DMS79 treated with DMSO at 0.1 percent for 48 hours (cell line): ENCODE data around the gene AKAP6.

ENCODE experiments used
- DNase-seq: peaks from one replicate; lab custom pipeline; 2025; lab: John Stamatoyannopoulos, UW

Gene AKAP6

GRCh38 chr14:32330351-32331111, 1.4 kb downstream of the AKAP6 start:
- no peak for DNase-seq

- DNase-seq: peak; percentile 22
These were observed 2.1 kb downstream of the AKAP6 start for GRCh38 chr14:32331206-32331605.

GRCh38 chr14:32332415-32333316, 3.6 kb downstream of the AKAP6 start:
- DNase-seq: no peak

GRCh38 chr14:32336702-32337101, 7.6 kb downstream of the AKAP6 start:
- DNase-seq: no peak

- no peak for DNase-seq
These were observed 8.7 kb downstream of the AKAP6 start for GRCh38 chr14:32337759-32338158.

GRCh38 chr14:32339188-32339587, 10.1 kb downstream of the AKAP6 start:
- DNase-seq: no peak

- DNase-seq: no peak
These were observed 13.1 kb downstream of the AKAP6 start for GRCh38 chr14:32341947-32342846.

- DNase-seq: no peak
These were observed 13.7 kb downstream of the AKAP6 start for GRCh38 chr14:32342847-32343194.

- DNase-seq: no peak
These were observed 14.9 kb downstream of the AKAP6 start for GRCh38 chr14:32343926-32344430.

GRCh38 chr14:32345311-32345791, 16.3 kb downstream of the AKAP6 start:
- no peak for DNase-seq

- DNase-seq: no peak
These were observed 20.2 kb downstream of the AKAP6 start for GRCh38 chr14:32349322-32349721.

GRCh38 chr14:32350020-32350419, 20.9 kb downstream of the AKAP6 start:
- DNase-seq: no peak

GRCh38 chr14:32352631-32353030, 23.5 kb downstream of the AKAP6 start:
- DNase-seq: no peak

- no peak for DNase-seq
These were observed 25.6 kb downstream of the AKAP6 start for GRCh38 chr14:32354716-32355115.

GRCh38 chr14:32358781-32359180, 29.7 kb downstream of the AKAP6 start:
- DNase-seq: no peak

- DNase-seq: no peak
These were observed 32.6 kb downstream of the AKAP6 start for GRCh38 chr14:32361674-32362073.

GRCh38 chr14:32363761-32364160, 34.7 kb downstream of the AKAP6 start:
- DNase-seq: no peak

- no peak for DNase-seq
These were observed 35.8 kb downstream of the AKAP6 start for GRCh38 chr14:32364941-32365340.

- DNase-seq: no peak
These were observed 37.3 kb downstream of the AKAP6 start for GRCh38 chr14:32366256-32366879.

GRCh38 chr14:32366986-32367385, 37.9 kb downstream of the AKAP6 start:
- DNase-seq: peak; percentile 60

GRCh38 chr14:32367516-32367915, 38.4 kb downstream of the AKAP6 start:
- no peak for DNase-seq
